ENCODE data around the gene OOEP.

GRCh38 chr6:73348550-73349204, 21.0 kb downstream of the OOEP start:
- TF ChIP-seq CTCF (IDR thresholded peaks at IDR 0.05), result no peak
- no peak for TF ChIP-seq EZH2 (IDR thresholded peaks at IDR 0.05; ENCODE audit: borderline replicate concordance, insufficient read depth, low read depth, low read length, poor library complexity, severe bottlenecking)
